ENCODE data around the gene GTSF1L.

Gene GTSF1L

DNA sequence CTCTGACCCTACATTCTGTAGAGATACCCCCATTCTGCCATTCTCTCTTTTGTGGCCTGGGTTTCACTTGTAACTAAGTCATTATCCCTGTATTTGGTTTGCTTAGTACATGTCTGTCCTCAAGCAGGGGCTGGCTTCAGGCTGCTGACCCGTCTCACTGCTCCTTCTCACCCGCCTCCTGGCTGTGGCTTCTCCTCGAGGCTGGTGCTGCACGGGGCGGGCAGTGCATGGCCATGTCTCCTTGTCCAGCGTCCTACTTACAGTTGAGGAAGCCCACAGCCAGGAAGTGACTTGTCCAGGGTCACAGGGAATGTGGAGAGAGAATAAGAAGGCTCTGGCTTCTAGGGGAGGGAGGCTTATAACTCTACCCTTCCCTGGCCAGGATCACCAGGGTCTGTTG, 11.3 kb downstream of the GTSF1L start:
- Mint-ChIP-seq H3K9me3 (peaks cover 5% of the 10 kb centered on the region), H3K36me3 (ENCODE audit: low read depth) (peaks cover 23% of the 10 kb centered on the region), H3K4me3 (no peak overlapping the region), H3K27me3 (ENCODE audit: low read depth) (no peaks in the 10 kb centered on the region), H3K4me1 (ENCODE audit: low read depth) (peaks cover 11% of the 10 kb centered on the region), H3K27ac (no peak overlapping the region)

DNA sequence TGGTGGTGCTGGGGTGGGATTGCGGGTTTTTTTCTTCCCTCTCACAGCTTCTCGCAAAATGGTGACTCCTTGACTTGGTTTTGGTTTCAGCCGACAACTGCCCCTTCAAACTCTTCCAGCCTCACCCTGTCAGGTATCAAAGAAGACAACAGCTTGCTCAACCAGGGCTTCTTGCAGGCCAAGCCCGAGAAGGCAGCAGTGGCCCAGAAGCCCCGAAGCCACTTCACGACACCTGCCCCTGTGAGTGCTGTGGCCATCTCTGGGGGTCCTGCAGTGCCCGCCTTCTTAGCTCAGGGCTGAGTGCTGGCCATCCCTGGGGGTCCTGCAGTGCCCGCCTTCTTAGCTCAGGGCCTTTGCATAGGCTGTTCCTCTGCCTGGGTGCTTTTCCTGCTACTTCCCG, 11.8 kb downstream of the GTSF1L start:
- H3K27me3 Mint-ChIP-seq (ENCODE audit: low read depth), result no peaks in the 10 kb centered on the region
- H3K4me1 Mint-ChIP-seq (ENCODE audit: low read depth), result peaks cover 7% of the 10 kb centered on the region
- H3K9me3 Mint-ChIP-seq, result peaks cover 3% of the 10 kb centered on the region
- H3K4me3 Mint-ChIP-seq, result no peak overlapping the region
- peaks cover 21% of the 10 kb centered on the region for H3K36me3 Mint-ChIP-seq (ENCODE audit: low read depth)
- H3K27ac Mint-ChIP-seq, result no peak overlapping the region

DNA sequence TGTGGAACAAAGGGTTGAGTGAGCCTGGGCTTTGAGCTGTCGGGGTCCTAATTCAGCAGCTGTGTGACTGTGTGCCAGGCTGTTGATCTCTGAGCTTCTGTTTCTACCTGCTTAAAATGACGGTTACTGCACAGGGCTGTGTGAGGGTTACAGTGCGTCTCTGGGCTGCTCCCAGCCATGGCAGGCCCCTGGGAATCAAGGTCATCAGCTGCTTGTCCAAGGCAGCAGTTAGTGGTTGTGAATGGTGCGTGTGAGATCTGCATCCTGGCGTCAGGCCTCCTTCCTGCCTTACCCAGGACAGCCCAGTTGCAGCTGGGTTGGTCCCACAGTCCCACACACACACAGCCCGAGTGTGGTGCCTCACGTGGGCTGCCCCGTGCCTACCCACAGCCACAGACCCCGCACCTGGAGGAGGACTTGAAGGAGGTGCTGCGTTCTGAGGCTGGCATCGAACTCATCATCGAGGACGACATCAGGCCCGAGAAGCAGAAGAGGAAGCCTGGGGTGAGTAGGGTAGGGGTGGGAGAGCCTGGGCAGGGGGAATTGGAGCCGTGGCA, 15.6 kb downstream of the GTSF1L start:
- Mint-ChIP-seq H3K27ac (no peak overlapping the region), H3K27me3 (ENCODE audit: low read depth) (no peaks in the 10 kb centered on the region), H3K4me1 (ENCODE audit: low read depth) (peaks cover 2% of the 10 kb centered on the region), H3K9me3 (no peaks in the 10 kb centered on the region), H3K36me3 (ENCODE audit: low read depth) (peaks cover 24% of the 10 kb centered on the region), H3K4me3 (no peak overlapping the region)

DNA sequence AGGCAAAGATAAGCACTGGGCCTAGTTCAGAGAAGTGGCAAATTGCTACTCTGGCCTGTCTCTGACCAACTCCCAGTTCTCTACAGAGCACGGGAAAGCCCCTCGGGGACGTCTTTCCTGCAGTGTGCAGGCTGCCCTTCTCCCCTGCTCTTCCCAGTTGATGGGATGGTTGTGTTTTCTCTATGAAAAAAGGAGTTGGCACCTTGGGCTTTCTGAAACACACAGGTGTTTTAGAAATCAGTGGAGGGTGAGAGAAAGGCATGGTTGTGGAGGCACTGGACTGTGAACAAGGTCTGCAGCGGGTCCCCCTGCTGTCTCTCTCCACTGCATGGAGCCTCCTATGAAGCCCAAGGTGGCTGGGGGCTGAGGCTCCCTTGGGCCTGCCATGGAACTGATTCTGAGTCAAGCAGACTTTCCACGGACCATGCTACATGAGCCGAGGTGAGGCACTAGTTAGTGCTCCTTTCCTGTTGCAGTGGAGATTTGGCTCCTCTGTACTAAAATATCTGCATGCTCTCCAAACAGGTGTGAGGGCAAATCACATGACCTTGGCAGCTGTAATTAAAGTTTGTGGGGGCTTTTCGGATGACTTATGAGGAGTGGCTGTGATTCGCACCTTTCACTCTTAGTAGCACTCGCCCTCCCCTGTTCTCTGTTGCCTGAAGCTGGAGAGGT, 16.3 kb downstream of the GTSF1L start:
- Mint-ChIP-seq H3K4me1 (ENCODE audit: low read depth) (peaks cover 2% of the 10 kb centered on the region), H3K4me3 (no peak overlapping the region), H3K27me3 (ENCODE audit: low read depth) (no peaks in the 10 kb centered on the region), H3K36me3 (ENCODE audit: low read depth) (peaks cover 28% of the 10 kb centered on the region), H3K9me3 (no peaks in the 10 kb centered on the region), H3K27ac (no peak overlapping the region)

DNA sequence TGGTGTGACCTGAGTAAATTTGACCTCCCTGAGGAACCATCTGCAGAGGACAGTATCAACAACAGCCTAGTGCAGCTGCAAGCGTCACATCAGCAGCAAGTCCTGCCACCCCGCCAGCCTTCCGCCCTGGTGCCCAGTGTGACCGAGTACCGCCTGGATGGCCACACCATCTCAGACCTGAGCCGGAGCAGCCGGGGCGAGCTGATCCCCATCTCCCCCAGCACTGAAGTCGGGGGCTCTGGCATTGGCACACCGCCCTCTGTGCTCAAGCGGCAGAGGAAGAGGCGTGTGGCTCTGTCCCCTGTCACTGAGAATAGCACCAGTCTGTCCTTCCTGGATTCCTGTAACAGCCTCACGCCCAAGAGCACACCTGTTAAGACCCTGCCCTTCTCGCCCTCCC, 24.3 kb downstream of the GTSF1L start:
- no peaks in the 10 kb centered on the region for H3K27me3 Mint-ChIP-seq (ENCODE audit: low read depth)
- H3K4me3 Mint-ChIP-seq, result no peak overlapping the region
- H3K36me3 Mint-ChIP-seq (ENCODE audit: low read depth), result peaks cover 37% of the 10 kb centered on the region
- no peak overlapping the region for H3K27ac Mint-ChIP-seq
- H3K4me1 Mint-ChIP-seq (ENCODE audit: low read depth), result peaks cover 15% of the 10 kb centered on the region
- no peaks in the 10 kb centered on the region for H3K9me3 Mint-ChIP-seq

DNA sequence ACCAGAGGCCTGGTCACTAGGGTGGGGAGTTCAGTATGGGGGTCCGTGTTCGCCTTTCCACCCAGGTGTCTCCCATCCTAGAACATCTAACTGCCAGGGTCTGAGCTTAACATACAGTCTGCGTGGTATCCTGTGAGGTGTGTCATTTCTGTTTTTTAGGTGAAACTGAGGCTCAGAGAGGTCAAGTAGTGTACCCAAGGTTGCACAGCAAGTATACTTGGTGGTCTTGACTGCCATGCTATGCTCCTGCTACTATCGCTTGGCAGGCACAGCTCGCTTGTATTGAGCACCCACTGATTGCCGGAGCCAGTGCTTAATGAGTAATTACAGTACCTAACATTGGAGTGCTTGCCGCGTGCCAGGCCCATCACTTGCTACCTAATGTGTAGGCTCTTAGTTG, 26.2 kb downstream of the GTSF1L start:
- Mint-ChIP-seq H3K4me3 (no peak overlapping the region), H3K36me3 (ENCODE audit: low read depth) (peaks cover 30% of the 10 kb centered on the region), H3K27me3 (ENCODE audit: low read depth) (no peaks in the 10 kb centered on the region), H3K27ac (no peak overlapping the region), H3K9me3 (no peaks in the 10 kb centered on the region), H3K4me1 (ENCODE audit: low read depth) (peaks cover 15% of the 10 kb centered on the region)

DNA sequence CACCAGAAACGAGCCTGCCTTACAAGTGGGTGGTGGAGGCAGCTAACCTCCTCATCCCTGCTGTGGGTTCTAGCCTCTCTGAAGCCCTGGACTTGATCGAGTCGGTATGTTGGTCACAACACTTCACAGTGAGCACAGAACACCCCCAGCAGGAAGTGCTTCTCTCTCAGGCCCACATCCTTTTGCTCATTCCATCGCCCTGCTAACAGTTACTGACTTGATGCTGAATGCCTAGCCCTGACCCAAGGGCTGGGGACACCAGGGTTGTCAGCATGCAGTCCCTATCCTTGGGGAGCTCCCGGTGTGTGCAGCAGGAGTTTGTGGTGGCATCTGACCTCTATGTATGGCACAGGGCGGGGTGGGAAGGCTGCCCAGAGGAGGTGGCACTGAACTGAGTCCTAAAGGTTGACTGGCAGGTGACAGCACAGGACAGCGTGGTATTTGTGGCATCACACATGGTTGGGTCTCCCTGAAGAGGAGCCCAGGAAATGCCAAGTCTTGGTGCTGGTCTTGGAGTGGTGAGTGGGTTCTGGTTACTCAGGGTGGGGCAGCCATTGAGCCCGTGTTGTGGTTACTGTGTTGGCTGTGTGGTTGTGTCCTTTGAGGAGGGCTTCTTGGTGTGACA, 26.7 kb downstream of the GTSF1L start:
- Mint-ChIP-seq H3K27ac (peak overlapping the region; percentile 41), H3K4me3 (no peak overlapping the region), H3K36me3 (ENCODE audit: low read depth) (peaks cover 30% of the 10 kb centered on the region), H3K9me3 (no peaks in the 10 kb centered on the region), H3K27me3 (ENCODE audit: low read depth) (no peaks in the 10 kb centered on the region), H3K4me1 (ENCODE audit: low read depth) (peaks cover 15% of the 10 kb centered on the region)

DNA sequence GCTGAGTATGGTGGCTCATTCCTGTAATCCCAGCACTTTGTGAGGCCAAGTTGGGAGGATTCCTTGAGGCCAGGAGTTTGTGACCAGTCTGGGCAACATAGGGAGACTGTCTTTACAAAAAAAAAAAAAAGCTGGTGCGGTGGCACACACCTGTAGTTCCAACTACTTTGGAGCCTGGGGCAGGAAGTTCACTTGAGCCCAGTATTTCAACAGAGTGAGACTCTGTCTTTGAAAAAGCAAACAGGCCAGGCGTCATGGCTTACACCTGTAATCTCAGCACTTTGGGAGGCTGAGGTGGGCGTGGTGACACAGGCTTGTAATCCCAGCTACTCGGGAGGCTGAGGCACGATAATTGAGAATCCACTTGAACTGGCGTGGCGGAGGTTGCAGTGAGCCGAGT, 31.2 kb downstream of the GTSF1L start:
- no peaks in the 10 kb centered on the region for H3K27me3 Mint-ChIP-seq (ENCODE audit: low read depth)
- H3K4me1 Mint-ChIP-seq (ENCODE audit: low read depth), result peaks cover 15% of the 10 kb centered on the region
- no peak overlapping the region for H3K27ac Mint-ChIP-seq
- no peak overlapping the region for H3K4me3 Mint-ChIP-seq
- peaks cover 19% of the 10 kb centered on the region for H3K36me3 Mint-ChIP-seq (ENCODE audit: low read depth)
- no peaks in the 10 kb centered on the region for H3K9me3 Mint-ChIP-seq

DNA sequence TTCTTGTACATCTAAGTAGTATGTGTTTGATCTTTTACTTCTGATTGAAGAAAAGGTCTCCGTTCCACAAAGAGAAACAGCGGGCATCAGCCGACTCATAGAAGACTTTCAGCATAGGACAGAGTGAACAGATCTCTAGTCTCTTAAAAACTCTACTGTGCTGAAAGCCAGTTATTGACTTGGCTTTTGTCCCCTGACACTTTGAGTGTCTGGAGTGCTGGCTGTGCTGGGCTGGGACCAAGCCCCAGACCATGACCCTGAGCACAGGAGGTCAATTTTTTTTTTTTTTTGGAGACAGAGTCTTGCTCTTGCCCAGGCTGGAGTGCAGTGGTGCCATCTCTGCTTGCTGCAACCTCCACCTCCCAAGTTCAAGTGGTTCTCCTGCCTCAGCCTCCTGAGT, 32.0 kb downstream of the GTSF1L start:
- H3K36me3 Mint-ChIP-seq (ENCODE audit: low read depth), result peaks cover 11% of the 10 kb centered on the region
- H3K4me3 Mint-ChIP-seq, result no peak overlapping the region
- H3K27me3 Mint-ChIP-seq (ENCODE audit: low read depth), result no peaks in the 10 kb centered on the region
- H3K9me3 Mint-ChIP-seq, result no peaks in the 10 kb centered on the region
- H3K27ac Mint-ChIP-seq, result no peak overlapping the region
- peaks cover 7% of the 10 kb centered on the region for H3K4me1 Mint-ChIP-seq (ENCODE audit: low read depth)

DNA sequence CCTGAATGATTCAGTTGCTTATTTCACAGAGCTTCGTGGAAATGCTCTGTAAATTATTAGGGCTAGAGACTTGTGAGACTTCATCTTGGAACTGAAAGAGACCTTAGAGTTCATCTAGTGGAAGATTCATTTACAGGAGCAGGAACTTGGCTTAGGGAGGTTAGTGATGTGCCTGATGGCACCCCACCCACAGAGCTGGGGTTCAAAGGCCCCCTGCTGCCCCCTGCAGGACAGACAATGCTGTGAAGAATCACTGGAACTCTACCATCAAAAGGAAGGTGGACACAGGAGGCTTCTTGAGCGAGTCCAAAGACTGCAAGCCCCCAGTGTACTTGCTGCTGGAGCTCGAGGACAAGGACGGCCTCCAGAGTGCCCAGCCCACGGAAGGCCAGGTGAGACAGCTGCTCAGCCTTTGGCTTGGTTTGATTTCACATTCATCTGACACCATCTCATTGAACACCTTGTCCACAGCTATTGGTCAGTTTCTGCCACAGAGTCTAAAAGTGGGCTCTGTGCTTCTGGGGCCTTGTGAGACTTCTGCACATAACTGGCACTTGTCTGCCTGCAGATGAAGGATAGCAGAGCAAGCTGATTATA, 34.8 kb downstream of the GTSF1L start:
- H3K27ac Mint-ChIP-seq, result no peak overlapping the region

DNA sequence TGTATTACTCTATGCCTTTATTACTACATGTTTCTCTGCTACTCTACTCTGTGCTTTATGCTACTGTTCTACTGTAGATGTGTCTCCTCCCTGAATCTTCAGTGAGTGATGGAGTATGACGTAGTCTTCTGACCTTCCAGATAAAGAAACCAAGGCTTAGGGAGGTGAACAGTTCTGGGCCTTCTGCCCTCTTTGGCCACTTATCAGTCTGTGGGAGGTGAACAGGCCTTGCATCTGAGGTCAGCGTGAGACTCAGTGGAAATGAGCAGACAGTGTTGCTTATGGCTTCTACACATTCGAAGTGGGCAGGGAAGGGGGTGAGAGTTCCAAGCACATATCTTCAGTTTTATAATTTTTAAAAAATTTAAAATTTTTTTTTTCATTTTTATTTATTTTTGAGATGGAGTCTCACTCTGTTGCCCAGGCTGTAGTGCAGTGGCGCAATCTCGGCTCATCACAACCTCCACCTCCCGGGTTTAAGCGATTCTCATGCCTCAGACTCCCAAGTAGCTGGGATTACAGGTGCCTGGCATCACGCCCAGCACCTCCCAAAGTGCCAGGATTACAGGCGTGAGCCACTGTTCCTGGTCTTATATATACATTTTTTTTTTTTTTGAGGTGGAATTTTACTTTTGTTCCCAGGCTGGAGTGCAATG, 35.7 kb downstream of the GTSF1L start:
- Mint-ChIP-seq H3K27ac (no peak overlapping the region), H3K9me3 (no peaks in the 10 kb centered on the region), H3K4me3 (no peak overlapping the region), H3K36me3 (ENCODE audit: low read depth) (peaks cover 17% of the 10 kb centered on the region), H3K27me3 (ENCODE audit: low read depth) (no peaks in the 10 kb centered on the region), H3K4me1 (ENCODE audit: low read depth) (peaks cover 4% of the 10 kb centered on the region)

More for the DNA sequence above, 34.8 kb downstream of the GTSF1L start:
- peaks cover 4% of the 10 kb centered on the region for H3K4me1 Mint-ChIP-seq (ENCODE audit: low read depth)
- no peaks in the 10 kb centered on the region for H3K27me3 Mint-ChIP-seq (ENCODE audit: low read depth)
- H3K36me3 Mint-ChIP-seq (ENCODE audit: low read depth), result peaks cover 11% of the 10 kb centered on the region
- H3K9me3 Mint-ChIP-seq, result no peaks in the 10 kb centered on the region
- no peak overlapping the region for H3K4me3 Mint-ChIP-seq

DNA sequence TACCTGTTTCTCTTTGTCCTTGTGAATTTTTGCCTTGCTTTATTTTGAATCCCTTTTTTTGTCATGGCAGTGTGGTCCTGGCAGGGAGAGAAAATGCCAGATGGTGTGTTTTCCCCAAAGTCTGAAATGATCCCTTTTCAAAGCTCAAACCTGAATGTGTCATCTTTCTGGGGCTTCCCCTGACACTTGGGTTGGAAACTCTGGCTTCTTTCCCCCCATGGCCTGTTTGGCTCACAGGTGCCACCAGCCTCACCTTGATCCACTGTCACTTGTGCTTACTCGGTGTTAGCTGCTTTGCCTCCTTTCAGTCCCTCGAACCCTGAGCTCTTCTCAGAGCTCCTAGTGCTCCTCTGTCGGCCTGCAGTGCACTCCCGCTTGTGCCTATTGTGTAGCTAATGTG, 37.6 kb downstream of the GTSF1L start:
- no peak overlapping the region for H3K27ac Mint-ChIP-seq
- H3K4me3 Mint-ChIP-seq, result no peak overlapping the region
- H3K27me3 Mint-ChIP-seq (ENCODE audit: low read depth), result no peaks in the 10 kb centered on the region
- peaks cover 18% of the 10 kb centered on the region for H3K36me3 Mint-ChIP-seq (ENCODE audit: low read depth)
- peaks cover 4% of the 10 kb centered on the region for H3K4me1 Mint-ChIP-seq (ENCODE audit: low read depth)
- no peaks in the 10 kb centered on the region for H3K9me3 Mint-ChIP-seq

DNA sequence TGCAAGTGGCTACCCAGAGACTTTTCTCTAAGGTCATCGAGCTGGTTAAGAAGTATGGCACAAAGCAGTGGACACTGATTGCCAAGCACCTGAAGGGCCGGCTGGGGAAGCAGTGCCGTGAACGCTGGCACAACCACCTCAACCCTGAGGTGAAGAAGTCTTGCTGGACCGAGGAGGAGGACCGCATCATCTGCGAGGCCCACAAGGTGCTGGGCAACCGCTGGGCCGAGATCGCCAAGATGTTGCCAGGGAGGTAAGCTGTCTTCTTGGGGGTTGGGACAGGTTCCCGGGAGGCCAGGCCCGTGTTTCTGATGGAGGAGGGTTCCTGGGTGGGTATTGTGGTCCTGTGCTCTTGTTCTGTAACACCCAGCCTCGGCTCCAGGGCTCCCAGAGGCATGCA, 40.0 kb downstream of the GTSF1L start:
- H3K9me3 Mint-ChIP-seq, result no peaks in the 10 kb centered on the region
- no peaks in the 10 kb centered on the region for H3K27me3 Mint-ChIP-seq (ENCODE audit: low read depth)
- peaks cover 15% of the 10 kb centered on the region for H3K36me3 Mint-ChIP-seq (ENCODE audit: low read depth)
- peaks cover 7% of the 10 kb centered on the region for H3K4me1 Mint-ChIP-seq (ENCODE audit: low read depth)
- no peak overlapping the region for H3K27ac Mint-ChIP-seq
- no peak overlapping the region for H3K4me3 Mint-ChIP-seq

DNA sequence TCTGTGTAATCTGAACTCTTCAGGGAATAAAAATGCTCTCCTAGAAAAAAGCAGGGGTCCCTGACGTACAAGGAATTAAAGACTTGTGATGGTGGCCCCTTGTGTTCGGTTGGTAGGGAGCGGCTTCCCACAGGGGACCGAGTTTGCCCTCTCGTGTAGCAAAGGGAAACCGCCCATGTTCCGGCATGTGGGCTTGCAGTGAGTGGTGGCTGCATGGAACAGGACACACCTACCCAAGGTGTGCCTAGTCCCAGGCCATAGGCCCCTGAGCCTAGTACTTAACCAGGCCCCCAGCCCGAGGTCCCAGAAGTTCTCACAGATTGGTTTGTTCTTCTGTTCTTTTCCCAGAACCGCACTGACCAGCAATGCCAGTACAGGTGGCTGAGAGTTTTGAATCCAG, 44.4 kb downstream of the GTSF1L start:
- no peaks in the 10 kb centered on the region for H3K9me3 Mint-ChIP-seq
- no peaks in the 10 kb centered on the region for H3K27me3 Mint-ChIP-seq (ENCODE audit: low read depth)
- H3K36me3 Mint-ChIP-seq (ENCODE audit: low read depth), result peaks cover 10% of the 10 kb centered on the region
- peaks cover 13% of the 10 kb centered on the region for H3K4me1 Mint-ChIP-seq (ENCODE audit: low read depth)
- no peak overlapping the region for H3K27ac Mint-ChIP-seq
- H3K4me3 Mint-ChIP-seq, result no peak overlapping the region

All from T-helper 1 cell treated with Interleukin-12 subunit alpha and Interleukin-12 subunit beta and Interleukin-4 antibody, amounts not matched to agents 30 μg/mL and 1 μg/mL, for 36 hours (primary cell).